ENCODE data around the gene PRODH2. TPM values are rescaled to one million over a fixed set of nuclear protein-coding genes. Genes with fewer than 3 reads are reported as not detected.
"Not testable (repeated sequence)": the region's sequence is repeated elsewhere in the genome, so short reads cannot be mapped to it uniquely, and the experiment has no call there.

Gene PRODH2
- total RNA-seq, 1 donor from 2014 or later, result not detected

GRCh38 chr19:35843676-35844481 is 31.2 kb upstream of the PRODH2 start:
- no peak for DNase-seq

GRCh38 chr19:35842666-35843272 is 30.1 kb upstream of the PRODH2 start:
- DNase-seq, result no peak

GRCh38 chr19:35841961-35842595 is 29.4 kb upstream of the PRODH2 start:
- no peak for DNase-seq

GRCh38 chr19:35836096-35836495 is 23.5 kb upstream of the PRODH2 start:
- not testable (repeated sequence) for DNase-seq

DNA sequence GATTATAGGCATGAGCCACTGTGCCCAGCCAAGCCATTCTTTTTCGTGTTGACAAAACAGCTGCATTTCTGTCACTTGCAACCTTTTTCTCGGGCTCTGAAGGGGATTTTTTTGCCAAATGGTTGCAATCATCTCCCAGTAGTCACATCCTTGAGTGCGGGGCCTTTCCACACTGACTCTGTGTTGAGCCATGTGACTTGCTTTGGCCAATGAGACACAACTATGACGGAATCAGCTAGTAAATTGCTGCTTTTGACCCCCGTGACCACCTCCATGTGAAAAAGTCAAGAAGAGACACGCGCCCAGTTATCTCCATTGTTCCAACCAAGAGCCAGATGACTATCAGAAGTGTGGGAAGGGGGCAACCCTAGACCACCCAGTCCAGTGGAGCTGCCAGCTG is 21.3 kb upstream of the PRODH2 start:
- no peak for DNase-seq

- DNase-seq, result no peak
These were observed 19.4 kb upstream of the PRODH2 start for GRCh38 chr19:35832054-35832453.

- DNase-seq, result no peak
These were observed 18.3 kb upstream of the PRODH2 start for GRCh38 chr19:35830986-35831385.

GRCh38 chr19:35828692-35829301 is 16.2 kb upstream of the PRODH2 start:
- DNase-seq, result peak; percentile 91

- no peak for DNase-seq
These were observed 11.5 kb upstream of the PRODH2 start for GRCh38 chr19:35824150-35824549.

- no peak for DNase-seq
These were observed 9.9 kb upstream of the PRODH2 start for GRCh38 chr19:35822579-35822978.

GRCh38 chr19:35818445-35818844 is 5.8 kb upstream of the PRODH2 start:
- DNase-seq, result no peak

GRCh38 chr19:35816846-35817245 is 4.2 kb upstream of the PRODH2 start:
- DNase-seq, result no peak

DNA sequence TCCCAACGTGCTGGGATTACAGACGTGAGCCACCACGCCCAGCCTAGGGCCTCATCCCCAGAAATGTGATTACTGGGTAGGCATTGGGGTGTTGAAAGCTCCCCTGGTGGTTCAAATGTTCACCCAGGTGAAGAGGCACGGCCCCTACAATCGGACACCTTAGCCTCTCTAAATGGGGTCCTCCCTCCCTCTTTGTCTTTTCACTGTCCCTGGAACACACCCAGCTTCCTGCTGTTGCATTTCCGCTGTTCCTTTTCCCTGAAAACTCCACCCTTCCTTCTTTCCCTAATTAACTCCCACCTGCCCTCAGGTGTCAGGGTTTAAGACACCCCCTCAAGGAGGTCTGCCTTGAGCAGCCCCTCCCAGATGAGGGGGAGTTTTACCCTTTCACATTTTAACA is 3.6 kb upstream of the PRODH2 start:
- no peak for DNase-seq

DNA sequence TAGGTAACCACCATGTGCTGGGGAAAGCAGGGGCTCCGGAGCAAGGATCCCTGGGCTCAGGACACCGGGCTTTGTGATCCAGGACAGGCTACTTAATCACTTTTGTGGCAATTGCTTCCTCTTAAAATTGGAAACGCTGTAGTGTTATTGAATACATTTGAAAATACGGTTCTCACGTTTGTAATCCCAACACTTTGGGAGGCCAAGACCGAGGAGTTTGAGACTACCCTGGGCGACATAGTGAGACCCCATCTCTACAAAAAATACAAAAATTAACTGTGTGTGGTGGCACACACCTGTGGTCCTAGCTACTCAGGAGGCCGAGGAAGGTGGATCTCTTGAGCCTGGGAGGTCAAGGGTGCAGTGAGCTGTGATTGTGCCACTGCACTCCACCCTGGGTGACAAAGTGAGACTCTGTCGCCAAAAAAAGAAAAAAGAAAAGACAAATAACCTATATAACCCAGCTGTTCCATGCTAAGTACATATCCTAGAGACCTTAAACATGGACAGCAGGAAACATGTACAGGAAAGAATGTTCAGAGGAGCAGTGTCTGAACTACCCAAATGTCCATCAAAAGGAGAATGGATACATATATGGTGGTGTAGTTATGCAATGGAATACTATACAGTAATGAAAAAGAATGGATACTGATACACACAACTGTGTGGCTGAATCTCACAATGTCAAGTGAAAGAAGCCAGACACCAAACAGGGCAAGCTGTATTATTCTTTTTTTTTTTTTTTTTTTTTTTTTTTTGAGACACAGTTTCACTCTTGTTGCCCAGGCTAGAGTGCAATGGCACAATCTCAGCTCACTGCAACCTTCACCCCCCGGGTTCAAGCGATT is 622 bp upstream of the PRODH2 start:
- DNase-seq, result no peak

DNA sequence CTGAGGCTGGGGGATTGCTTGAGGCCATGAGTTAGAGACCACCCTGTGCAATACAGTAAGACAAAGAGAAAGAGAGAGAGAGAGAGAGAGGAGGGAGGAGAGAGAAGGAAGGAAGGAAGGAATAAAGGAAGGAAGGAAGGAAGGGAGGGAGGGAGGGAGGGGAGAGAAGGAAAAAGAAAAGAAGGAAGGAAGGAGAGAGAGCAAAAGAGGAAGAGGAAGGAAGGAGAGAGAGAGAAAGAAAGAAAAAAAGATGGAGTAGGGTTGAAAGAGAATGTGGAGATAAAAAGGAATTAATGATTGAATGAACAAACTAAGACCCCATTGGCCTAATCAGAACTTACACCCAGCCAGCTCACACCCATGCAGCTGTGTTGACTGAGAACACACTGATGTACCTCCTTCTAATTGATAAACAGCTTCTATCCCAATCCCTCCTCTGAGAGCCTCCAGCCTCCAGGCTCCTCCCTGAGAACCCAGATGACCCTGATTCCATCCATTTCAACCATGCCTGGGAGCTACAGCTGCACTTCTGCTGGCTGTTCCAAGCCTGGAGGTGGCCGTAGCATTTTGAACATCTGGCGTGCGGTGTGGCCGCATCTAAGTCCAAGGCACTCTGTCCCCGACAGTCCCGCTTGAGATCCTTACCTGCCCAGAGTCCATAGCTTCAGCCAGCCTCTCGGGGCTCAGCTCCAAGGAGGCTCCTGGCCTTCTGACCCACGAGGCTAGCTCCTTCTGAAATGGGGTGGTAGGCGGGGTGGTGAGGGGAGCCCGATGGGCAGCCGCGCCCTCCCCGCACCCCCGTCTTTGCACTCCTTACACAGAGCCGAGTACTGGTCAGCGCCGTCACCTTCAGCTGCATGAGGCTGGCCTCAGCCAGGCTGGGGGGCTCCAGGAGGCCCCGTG is 1.1 kb downstream of the PRODH2 start:
- DNase-seq, result no peak

DNA sequence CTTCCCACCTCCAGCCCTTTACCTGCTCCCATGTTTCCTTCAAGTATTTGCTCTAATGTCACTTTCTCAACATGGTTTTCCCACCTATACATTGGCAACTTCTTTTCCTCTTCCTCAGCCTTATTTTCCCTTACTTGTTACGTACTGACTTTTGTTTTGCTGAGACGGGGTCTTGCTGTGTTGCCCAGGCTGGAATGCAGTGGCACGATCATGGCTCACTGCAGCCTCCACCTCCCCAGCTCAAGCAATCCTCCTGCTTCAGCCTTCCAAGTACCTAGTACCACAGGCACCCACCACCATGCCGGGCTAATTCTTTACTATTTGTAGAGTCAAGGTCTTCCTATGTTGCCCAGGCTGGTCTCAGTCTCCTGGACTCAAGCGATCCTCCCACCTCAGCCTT is 5.0 kb downstream of the PRODH2 start:
- no peak for DNase-seq

- DNase-seq, result no peak
These were observed 6.0 kb downstream of the PRODH2 start for GRCh38 chr19:35806597-35806996.

- peak; percentile 48 for DNase-seq
These were observed 7.0 kb downstream of the PRODH2 start for GRCh38 chr19:35805526-35806102.

DNA sequence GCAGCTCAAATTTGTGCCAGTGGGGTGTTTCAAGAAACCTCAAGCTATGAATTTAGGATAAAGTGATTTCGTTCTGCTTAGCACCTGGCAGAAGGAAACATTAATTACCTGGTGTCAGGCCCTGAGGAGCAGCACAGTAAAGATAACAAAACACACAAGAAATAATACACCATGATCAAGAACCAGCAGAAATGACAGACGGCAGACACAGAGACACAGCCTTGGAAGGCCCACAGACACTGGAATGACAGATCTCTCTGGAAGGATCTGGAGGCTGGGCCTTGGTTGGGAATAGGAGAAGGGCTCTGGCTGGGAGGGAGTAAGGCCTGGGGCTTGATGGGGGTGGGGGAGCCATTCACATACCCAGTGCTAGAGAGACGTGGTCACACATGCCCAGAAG is 10.8 kb downstream of the PRODH2 start:
- DNase-seq, result no peak

GRCh38 chr19:35797663-35798062 is 15.0 kb downstream of the PRODH2 start:
- peak; percentile 38 for DNase-seq

All from tongue (tissue), 2 donors.